Fibroblast of villous mesenchyme (primary cell): ENCODE results near the gene PERCC1. TPM values are rescaled to one million over a fixed set of nuclear protein-coding genes. Genes with fewer than 3 reads are reported as not detected.
"Not testable (repeated sequence)": the region's sequence is repeated elsewhere in the genome, so short reads cannot be mapped to it uniquely, and the experiment has no call there.

ENCODE experiments used
- DNase-seq: peaks from one replicate; pipeline ENCODE4 v3.0.0-alpha.2; 2010; ENCODE audit warnings: low read depth
- H3K4me3 ChIP-seq: 2 replicates; pipeline ENCODE4 v1.5.1; 2011; ENCODE audit warnings: low read depth, mild to moderate bottlenecking, low read length
- CTCF ChIP-seq: IDR thresholded peaks from 2 replicates; pipeline ENCODE4 v1.5.1; 2012; ENCODE audit warnings: low read depth, mild to moderate bottlenecking, low read length; ENCODE audit not compliant: insufficient read depth
- total RNA-seq: library from RNA; depleted of rRNA; stranded (reverse); fragments of >200 nt; gene quantifications from 2 replicates; pipeline ENCODE4 v1.2.3, GENCODE V29; 2012

The PERCC1 gene
- total RNA-seq, 1 donor = not detected

DNA sequence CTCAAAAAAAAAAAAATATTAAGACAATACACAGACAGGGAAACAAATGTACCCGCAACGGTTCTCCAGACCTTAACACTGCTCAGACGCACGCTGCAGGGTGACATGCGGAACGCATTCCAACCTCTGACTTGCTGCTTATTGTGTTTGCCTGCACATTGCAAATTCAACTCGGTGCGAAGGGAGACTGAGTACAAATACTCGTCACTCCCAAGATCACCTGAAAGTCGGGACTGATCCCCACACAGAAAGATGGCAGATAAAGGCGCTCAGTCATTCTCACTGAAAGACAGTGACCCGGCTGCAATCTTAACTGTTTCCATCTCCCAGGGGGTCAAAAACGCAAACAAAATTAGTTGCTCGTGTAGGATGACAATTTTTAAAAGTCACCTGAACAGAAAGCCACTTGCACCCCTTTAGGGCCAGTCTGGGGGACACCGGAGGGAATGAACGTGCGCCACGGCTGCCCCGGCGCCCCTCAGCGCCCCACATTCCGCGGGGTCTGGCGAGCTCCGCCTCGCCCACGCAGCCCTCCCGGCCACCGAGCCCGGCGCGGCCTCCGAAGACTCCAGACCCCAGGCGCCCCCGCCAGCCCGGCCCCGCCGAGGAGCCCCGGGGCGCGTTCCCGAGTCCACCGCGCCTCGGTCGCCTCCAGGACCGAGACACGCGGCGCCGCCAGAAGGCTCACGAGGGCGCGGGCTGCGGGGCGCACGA lies 43.4 kb downstream of the PERCC1 start:
- no peak for TF ChIP-seq CTCF
- no peak for DNase-seq
- H3K4me3 ChIP-seq = peak overlapping the region; percentile 81

GRCh38 chr16:1474796-1475551 lies 44.1 kb downstream of the PERCC1 start, which contains the start of gene CLCN7:
TSS of gene CLCN7 (minus strand) at chr16:1475028. CDS start at chr16:1474974, 54 bp downstream.
- peak; percentile 87 for DNase-seq
- no peak for TF ChIP-seq CTCF
- peak within 1 kb of the TSS; percentile 81 for H3K4me3 ChIP-seq

GRCh38 chr16:1475552-1476114 lies 44.8 kb downstream of the PERCC1 start:
- no peak for TF ChIP-seq CTCF
- peak overlapping the region; percentile 81 for H3K4me3 ChIP-seq
- DNase-seq = no peak

GRCh38 chr16:1477033-1477432 lies 46.2 kb downstream of the PERCC1 start:
- H3K4me3 ChIP-seq = no peak overlapping the region
- TF ChIP-seq CTCF = no peak

DNA sequence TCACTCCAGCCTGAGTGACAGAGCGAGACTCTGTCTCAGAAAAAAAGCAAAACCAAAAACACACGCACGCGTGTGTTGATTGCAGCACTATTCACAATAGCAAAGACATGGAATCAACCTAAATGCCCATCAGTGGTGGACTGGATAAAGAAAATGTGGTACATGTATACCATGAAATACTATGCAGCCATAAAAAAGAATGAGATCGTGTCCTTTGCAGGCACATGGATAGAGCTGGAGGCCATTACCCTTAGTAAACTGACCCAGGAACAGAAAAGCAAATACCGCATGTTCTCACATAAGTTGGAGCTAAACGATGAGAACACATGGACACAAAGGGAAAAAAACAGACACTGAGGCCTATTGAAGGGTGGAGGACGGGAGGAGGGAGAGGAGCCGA lies 48.1 kb downstream of the PERCC1 start:
- H3K4me3 ChIP-seq, DNase-seq: not testable (repeated sequence)

More at GRCh38 chr16:1477033-1477432, 46.2 kb downstream of the PERCC1 start:
- DNase-seq = no peak

- DNase-seq = no peak
- TF ChIP-seq CTCF = no peak
- no peak overlapping the region for H3K4me3 ChIP-seq
Observed at GRCh38 chr16:1481906-1482835, 51.3 kb downstream of the PERCC1 start.

Other genes starting within 250 kb of the PERCC1 start
- gene TPSG1, start 205.8 kb upstream of the PERCC1 start, total RNA-seq = not detected in 2 replicates
- gene TPSB2, start 200.9 kb upstream of the PERCC1 start, total RNA-seq = not detected in 2 replicates
- not detected in 2 replicates for gene TPSAB1, start 190.4 kb upstream of the PERCC1 start, total RNA-seq
- gene TPSD1, start 175.0 kb upstream of the PERCC1 start, total RNA-seq = not detected in 2 replicates
- 44.9 and 46.4 TPM in 2 replicates for gene UBE2I, start 121.4 kb upstream of the PERCC1 start, total RNA-seq
- under 0.01 and 0.32 TPM in 2 replicates for gene BAIAP3, start 97.4 kb upstream of the PERCC1 start, total RNA-seq
- 42.7 and 55.7 TPM in 2 replicates for gene TSR3, start 79.2 kb upstream of the PERCC1 start, total RNA-seq
- gene GNPTG, start 79.1 kb upstream of the PERCC1 start, total RNA-seq = 25.1 and 26.3 TPM in 2 replicates
- 7.1 and 7.8 TPM in 2 replicates for gene UNKL, start 16.4 kb upstream of the PERCC1 start, total RNA-seq
- gene UQCC4, start 10.3 kb upstream of the PERCC1 start, total RNA-seq = 11.7 and 13.9 TPM in 2 replicates
- gene CCDC154, start 13.5 kb downstream of the PERCC1 start, total RNA-seq = under 0.01 TPM in 2 replicates
- gene CLCN7, start 44.0 kb downstream of the PERCC1 start, total RNA-seq = 85.1 and 159 TPM in 2 replicates
- 0.32 and 0.43 TPM in 2 replicates for gene PTX4, start 57.9 kb downstream of the PERCC1 start, total RNA-seq
- 21.6 and 22.2 TPM in 2 replicates for gene TELO2, start 62.3 kb downstream of the PERCC1 start, total RNA-seq
- gene TMEM204, start 102.6 kb downstream of the PERCC1 start, total RNA-seq = 22.5 and 36.1 TPM in 2 replicates
- 19.6 and 24.6 TPM in 2 replicates for gene IFT140, start 181.0 kb downstream of the PERCC1 start, total RNA-seq
- gene CRAMP1, start 181.3 kb downstream of the PERCC1 start, total RNA-seq = 10.3 and 10.4 TPM in 2 replicates
- gene JPT2, start 247.2 kb downstream of the PERCC1 start, total RNA-seq = 39.3 and 61.7 TPM in 2 replicates